Measurements from ENCODE around the gene KPNA3. TPM values are rescaled to one million over a fixed set of nuclear protein-coding genes. Genes with fewer than 3 reads are reported as not detected.
"Not testable (repeated sequence)": the region's sequence is repeated elsewhere in the genome, so short reads cannot be mapped to it uniquely, and the experiment has no call there.

KPNA3 gene
- total RNA-seq, 1 experiment from 2014 or later, result 62.0 TPM

- no TSS peak for BruUV-seq (replicated peaks)
- no peak for DNase-seq (ENCODE audit: low spot score)
- ChIA-PET CTCF (no interaction called here), POLR2A (ENCODE audit: low non-redundant PET) (no interaction called here)
- Histone ChIP-seq H3K27ac (ENCODE audit: low read depth, low read length, poor library complexity, severe bottlenecking) (no peak overlapping the region), H3K9me3 (ENCODE audit: low read depth, low read length, poor library complexity, severe bottlenecking) (no peaks in the 10 kb centered on the region), H3K36me3 (ENCODE audit: insufficient read depth, low read length, poor library complexity, severe bottlenecking) (no peaks in the 10 kb centered on the region), H3K27me3 (replicated peaks; ENCODE audit: insufficient read depth, low read depth, low read length, poor library complexity) (no peaks in the 10 kb centered on the region), H3K4me1 (ENCODE audit: insufficient read depth, low read length, poor library complexity, severe bottlenecking) (no peaks in the 10 kb centered on the region), H3K4me3 (ENCODE audit: low read depth, low read length, poor library complexity, severe bottlenecking) (no peak overlapping the region)
- no peak for TF ChIP-seq EZH2 (IDR thresholded peaks at IDR 0.05; ENCODE audit: borderline replicate concordance, low read depth, low read length, poor library complexity, severe bottlenecking)
- no peak for TF ChIP-seq CTCF (conservative IDR thresholded peaks at IDR 0.05; ENCODE audit: low read depth, low read length)
- intact Hi-C loops (cut with micrococcal nuclease; ENCODE audit: unreplicated experiment), result no loop called here
Observed at GRCh38 chr13:49827336-49827735, 34.9 kb upstream of the KPNA3 start.

- Histone ChIP-seq H3K27ac (ENCODE audit: low read depth, low read length, poor library complexity, severe bottlenecking) (no peak overlapping the region), H3K9me3 (ENCODE audit: low read depth, low read length, poor library complexity, severe bottlenecking) (no peaks in the 10 kb centered on the region), H3K4me1 (ENCODE audit: insufficient read depth, low read length, poor library complexity, severe bottlenecking) (no peaks in the 10 kb centered on the region), H3K27me3 (replicated peaks; ENCODE audit: insufficient read depth, low read depth, low read length, poor library complexity) (peaks cover 8% of the 10 kb centered on the region), H3K4me3 (ENCODE audit: low read depth, low read length, poor library complexity, severe bottlenecking) (no peak overlapping the region), H3K36me3 (ENCODE audit: insufficient read depth, low read length, poor library complexity, severe bottlenecking) (no peaks in the 10 kb centered on the region)
- ChIA-PET CTCF (interaction anchor here (0.6 kb wide), 2 partner anchors 24 to 29 kb away, joined by 4 to 6 read pairs; partner anchors contain the start of gene KPNA3), POLR2A (ENCODE audit: low non-redundant PET) (no interaction called here)
- peak; percentile 44; the same call in 1 of the 2 replicates for TF ChIP-seq CTCF (conservative IDR thresholded peaks at IDR 0.05; ENCODE audit: low read depth, low read length)
- no peak for TF ChIP-seq EZH2 (IDR thresholded peaks at IDR 0.05; ENCODE audit: borderline replicate concordance, low read depth, low read length, poor library complexity, severe bottlenecking)
- intact Hi-C loops (cut with micrococcal nuclease; ENCODE audit: unreplicated experiment), result no loop called here
- DNase-seq (ENCODE audit: low spot score), result peak; percentile 28
- BruUV-seq (replicated peaks), result no TSS peak
Observed at GRCh38 chr13:49821216-49822009, 28.9 kb upstream of the KPNA3 start.

- CTCF ChIA-PET, result interaction anchor here (0.6 kb wide), 2 partner anchors 23 to 29 kb away, joined by 4 to 6 read pairs; partner anchors contain the start of gene KPNA3
- TF ChIP-seq EZH2 (IDR thresholded peaks at IDR 0.05; ENCODE audit: borderline replicate concordance, low read depth, low read length, poor library complexity, severe bottlenecking), result no peak
- no peak for TF ChIP-seq CTCF (conservative IDR thresholded peaks at IDR 0.05; ENCODE audit: low read depth, low read length)
- Histone ChIP-seq H3K27me3 (replicated peaks; ENCODE audit: insufficient read depth, low read depth, low read length, poor library complexity) (peaks cover 8% of the 10 kb centered on the region), H3K4me1 (ENCODE audit: insufficient read depth, low read length, poor library complexity, severe bottlenecking) (no peaks in the 10 kb centered on the region), H3K27ac (ENCODE audit: low read depth, low read length, poor library complexity, severe bottlenecking) (no peak overlapping the region), H3K9me3 (ENCODE audit: low read depth, low read length, poor library complexity, severe bottlenecking) (no peaks in the 10 kb centered on the region), H3K36me3 (ENCODE audit: insufficient read depth, low read length, poor library complexity, severe bottlenecking) (no peaks in the 10 kb centered on the region), H3K4me3 (ENCODE audit: low read depth, low read length, poor library complexity, severe bottlenecking) (no peak overlapping the region)
- no TSS peak for BruUV-seq (replicated peaks)
- intact Hi-C loops (cut with micrococcal nuclease; ENCODE audit: unreplicated experiment), result no loop called here
- DNase-seq (ENCODE audit: low spot score), result no peak
- POLR2A ChIA-PET (ENCODE audit: low non-redundant PET), result no interaction called here
Observed at GRCh38 chr13:49820591-49821215, 28.2 kb upstream of the KPNA3 start.

GRCh38 chr13:49816047-49816446 is 23.6 kb upstream of the KPNA3 start:
- H3K27ac ChIP-seq (ENCODE audit: low read depth, low read length, poor library complexity, severe bottlenecking); H3K4me3 ChIP-seq (ENCODE audit: low read depth, low read length, poor library complexity, severe bottlenecking); H3K9me3 ChIP-seq (ENCODE audit: low read depth, low read length, poor library complexity, severe bottlenecking); H3K36me3 ChIP-seq (ENCODE audit: insufficient read depth, low read length, poor library complexity, severe bottlenecking); POLR2A ChIA-PET (ENCODE audit: low non-redundant PET); BruUV-seq (replicated peaks); CTCF ChIA-PET; H3K27me3 ChIP-seq (replicated peaks; ENCODE audit: insufficient read depth, low read depth, low read length, poor library complexity); DNase-seq (ENCODE audit: low spot score); H3K4me1 ChIP-seq (ENCODE audit: insufficient read depth, low read length, poor library complexity, severe bottlenecking); intact Hi-C loops (cut with micrococcal nuclease; ENCODE audit: unreplicated experiment): not testable (repeated sequence)
